PC-3 (cell line): Measurements from ENCODE around the gene CHRNA5.

Source experiments
- CTCF ChIP-seq: fragments of 300-600 bp; sonication (generic); conservative IDR thresholded peaks from 2 replicates; pipeline ENCODE4 v1.5.1; 2017; ENCODE audit warnings: antibody characterized with exemption, low read depth, mild to moderate bottlenecking, low read length
- EZH2 ChIP-seq: fragments of 300-600 bp; sonication (generic); IDR thresholded peaks from one replicate; pipeline ENCODE4 v1.6.1; 2017; ENCODE audit warnings: antibody characterized with exemption, mild to moderate bottlenecking, low read length; ENCODE audit not compliant: unreplicated experiment
- EZH2phosphoT487 ChIP-seq: fragments of 300-600 bp; sonication (generic); IDR thresholded peaks from 2 replicates; pipeline ENCODE4 v1.6.1; 2018; ENCODE audit warnings: mild to moderate bottlenecking, antibody characterized with exemption, low read length, borderline replicate concordance

- TF ChIP-seq EZH2phosphoT487 (no peak), CTCF (no peak), EZH2 (no peak)
Observed at GRCh38 chr15:78527325-78527724, 38.0 kb upstream of the CHRNA5 start.
